ENCODE results near the gene GDF2. TPM values are rescaled to one million over a fixed set of nuclear protein-coding genes. Genes with fewer than 3 reads are reported as not detected.

The GDF2 gene
- total RNA-seq, 4 donors from 2014 or later, result not detected

GRCh38 chr10:47374611-47375536, 52.6 kb downstream of the GDF2 start:
- TF ChIP-seq POLR2A (IDR thresholded peaks at IDR 0.05) (no peak), CTCF (IDR thresholded peaks at IDR 0.05) (no peak)
- intact Hi-C loops (cut with DNase I), result no loop called here
- no peak for DNase-seq
- Histone ChIP-seq H3K9me3 (no peaks in the 10 kb centered on the region), H3K27me3 (no peaks in the 10 kb centered on the region), H3K4me3 (replicated peaks in 1 of 3) (no peak overlapping the region), H3K4me1 (no peaks in the 10 kb centered on the region), H3K27ac (no peak overlapping the region), H3K36me3 (no peaks in the 10 kb centered on the region)
- 64 to 72% methylated on average over 12 of the region's 12 CpGs for WGBS, 2 donors

GRCh38 chr10:47376522-47377220, 54.4 kb downstream of the GDF2 start:
- no peak overlapping the region for H3K4me3 ChIP-seq (replicated peaks in 1 of 3)
- no peaks in the 10 kb centered on the region for H3K27me3 ChIP-seq
- no peak overlapping the region for H3K27ac ChIP-seq
- no peaks in the 10 kb centered on the region for H3K4me1 ChIP-seq
- no peaks in the 10 kb centered on the region for H3K36me3 ChIP-seq
- H3K9me3 ChIP-seq, result no peaks in the 10 kb centered on the region
- 72 to 76% methylated on average over 10 of the region's 10 CpGs for WGBS, 2 donors
- DNase-seq, result no peak
- TF ChIP-seq CTCF (IDR thresholded peaks at IDR 0.05), result no peak
- TF ChIP-seq POLR2A (IDR thresholded peaks at IDR 0.05), result no peak
- intact Hi-C loops (cut with DNase I), result no loop called here

Other genes starting within 250 kb of the GDF2 start
- 1 to 10 TPM; 3.6 to 9.6 (median 7.3) TPM for gene GDF10, start 22.3 kb upstream of the GDF2 start, total RNA-seq
- not detected for gene RBP3, start 25.9 kb downstream of the GDF2 start, total RNA-seq
- under 1 TPM in 3 of 4 donors, not detected in 1; 0.24 to 0.56 (median 0.40) TPM for gene ZNF488, start 61.8 kb downstream of the GDF2 start, total RNA-seq
- under 1 TPM in 1 of 4 donors, not detected in 3; 0.40 TPM for gene ANXA8, start 161.7 kb downstream of the GDF2 start, total RNA-seq
- not detected for gene FAM25G, start 169.2 kb downstream of the GDF2 start, total RNA-seq
- gene AGAP9, start 201.2 kb downstream of the GDF2 start, total RNA-seq, result 10 to 100 TPM in 2 of 4 donors, 1 to 10 TPM in 2; 2.8 to 17.6 (median 11.9) TPM

Measured in thyroid gland (tissue), 4 donors.